Measurements from ENCODE around the gene CFTR.

DNA sequence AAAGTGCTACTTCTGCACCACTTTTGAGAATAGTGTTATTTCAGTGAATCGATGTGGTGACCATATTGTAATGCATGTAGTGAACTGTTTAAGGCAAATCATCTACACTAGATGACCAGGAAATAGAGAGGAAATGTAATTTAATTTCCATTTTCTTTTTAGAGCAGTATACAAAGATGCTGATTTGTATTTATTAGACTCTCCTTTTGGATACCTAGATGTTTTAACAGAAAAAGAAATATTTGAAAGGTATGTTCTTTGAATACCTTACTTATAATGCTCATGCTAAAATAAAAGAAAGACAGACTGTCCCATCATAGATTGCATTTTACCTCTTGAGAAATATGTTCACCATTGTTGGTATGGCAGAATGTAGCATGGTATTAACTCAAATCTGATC lies 110.4 kb downstream of the CFTR start:
- no peak for TF ChIP-seq EP300 (IDR thresholded peaks at IDR 0.05)
- TF ChIP-seq CTCF (IDR thresholded peaks at IDR 0.05), result no peak

Data from ovary (tissue), 3 donors.